HG03457 (cell line): ENCODE measurements around the gene FXYD3.
"Not testable (repeated sequence)": the region's sequence is repeated elsewhere in the genome, so short reads cannot be mapped to it uniquely, and the experiment has no call there.

Experiments used
- ATAC-seq: cut with Tn5 transposase; IDR thresholded peaks from one replicate; pipeline ENCODE4 v1.9.1; 2021; ENCODE audit warnings: moderate number of reproducible peaks; ENCODE audit not compliant: unreplicated experiment

FXYD3 gene

DNA sequence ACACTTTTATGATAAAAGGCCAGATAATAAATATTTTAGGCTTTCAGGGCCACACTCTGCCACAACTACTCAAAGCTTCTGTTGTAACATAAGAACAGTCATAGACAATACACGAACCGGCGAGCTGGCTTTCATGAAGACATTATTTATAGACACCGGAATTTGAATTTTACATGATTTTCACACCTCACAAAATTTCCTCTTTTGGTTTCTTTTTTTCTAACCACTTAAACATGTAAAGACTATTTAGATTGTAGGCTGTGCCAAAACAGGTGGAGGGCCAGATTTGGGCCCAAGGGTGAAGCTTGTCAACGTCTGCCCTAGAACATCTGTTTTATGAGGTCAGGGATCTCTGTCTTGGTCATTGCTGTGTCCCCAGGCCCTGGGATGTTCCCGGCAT lies 29.7 kb upstream of the FXYD3 start:
- no peak for ATAC-seq

GRCh38 chr19:35086455-35086854 lies 29.2 kb upstream of the FXYD3 start:
- no peak for ATAC-seq

GRCh38 chr19:35087393-35087792 lies 28.2 kb upstream of the FXYD3 start:
- no peak for ATAC-seq

DNA sequence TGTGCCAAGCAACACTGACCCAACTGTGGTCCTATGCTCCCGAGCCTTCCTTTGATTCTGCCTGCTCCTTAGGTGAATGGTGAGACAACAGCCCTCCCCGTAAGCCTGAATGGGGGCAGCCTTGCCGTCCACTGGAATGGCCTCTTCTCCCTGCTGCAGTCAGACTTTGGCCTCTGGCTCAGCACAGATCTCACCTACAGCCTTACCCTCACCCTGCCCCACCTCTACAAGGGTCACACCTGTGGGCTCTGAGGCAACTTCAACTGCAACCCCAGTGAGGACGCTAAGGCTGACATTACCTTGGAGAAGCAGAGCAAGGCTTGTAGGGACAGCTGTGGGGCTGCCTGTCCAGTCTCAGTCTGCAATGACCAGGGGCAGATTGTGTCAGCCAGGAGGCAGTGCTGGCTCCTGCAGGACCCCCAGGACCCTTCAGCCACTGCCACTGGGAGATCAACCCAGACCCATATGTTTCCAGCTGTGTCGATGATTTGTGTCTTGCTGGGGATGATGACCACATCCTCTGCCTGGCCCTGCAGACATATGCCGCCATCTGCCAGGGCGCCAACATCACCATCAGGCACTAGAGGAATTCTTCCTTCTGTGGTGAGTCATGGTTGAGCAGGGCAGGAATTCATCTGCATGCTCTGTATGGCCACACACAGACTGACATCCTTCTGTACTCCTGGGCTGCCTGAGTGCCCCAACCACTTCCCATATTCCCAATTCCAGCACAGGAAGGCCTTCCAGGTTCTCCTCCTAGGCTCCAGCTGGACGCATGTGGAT lies 27.3 kb upstream of the FXYD3 start:
- no peak for ATAC-seq

GRCh38 chr19:35089554-35089953 lies 26.1 kb upstream of the FXYD3 start:
- ATAC-seq: no peak

GRCh38 chr19:35090160-35090505 lies 25.5 kb upstream of the FXYD3 start:
- ATAC-seq: no peak

DNA sequence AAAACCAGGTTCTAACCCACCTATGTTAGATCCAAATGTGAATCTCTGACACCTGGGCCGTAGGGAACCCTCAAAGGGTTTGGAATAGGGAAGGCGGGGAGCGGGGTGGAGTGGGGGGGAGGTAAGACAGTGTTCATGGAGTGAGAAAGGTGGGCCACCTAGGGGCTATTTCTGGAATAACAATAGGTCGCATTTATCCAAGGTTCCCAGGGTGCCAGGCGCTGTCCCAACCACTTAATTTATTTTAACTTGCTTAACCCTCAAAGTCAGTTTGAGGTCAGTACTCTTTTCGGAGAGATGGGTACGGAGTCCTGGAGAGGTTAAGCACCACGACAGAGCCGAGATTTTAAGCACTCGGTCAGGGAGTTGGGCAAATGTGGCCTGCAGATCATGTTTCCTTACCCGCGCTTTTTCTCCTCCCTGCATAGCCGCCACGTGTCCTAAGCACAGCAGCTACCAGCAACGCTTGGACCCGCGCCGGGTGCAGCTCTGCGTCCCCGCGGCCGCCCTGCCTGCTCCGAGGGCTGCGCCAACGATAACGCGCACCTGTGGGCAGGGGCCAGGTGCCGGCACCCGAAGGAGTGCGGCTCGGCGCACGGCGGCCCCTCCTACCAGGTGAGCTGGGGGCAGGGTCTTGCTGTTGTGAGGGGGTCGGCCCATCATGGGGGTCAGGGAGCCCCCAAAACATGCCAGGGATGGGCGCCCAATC lies 25.0 kb upstream of the FXYD3 start:
- ATAC-seq: no peak

DNA sequence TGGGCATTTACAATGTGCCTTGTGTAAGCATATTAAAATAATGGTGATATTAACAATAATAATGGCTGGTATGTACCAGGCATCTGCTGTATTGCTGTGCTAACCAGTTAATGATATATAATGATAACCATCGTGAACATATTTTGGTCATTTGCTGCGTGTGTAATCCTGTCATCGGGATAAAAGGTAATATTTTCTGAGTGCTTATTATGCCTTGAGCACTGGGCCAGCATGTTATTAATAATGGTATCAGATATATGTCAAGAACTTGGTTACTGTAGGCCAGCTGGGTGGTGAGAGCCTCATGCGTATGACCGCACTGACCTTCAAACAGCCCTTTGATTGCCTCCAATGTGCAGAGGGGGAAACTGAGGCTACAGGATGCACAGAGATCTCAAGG lies 22.2 kb upstream of the FXYD3 start:
- ATAC-seq: no peak

DNA sequence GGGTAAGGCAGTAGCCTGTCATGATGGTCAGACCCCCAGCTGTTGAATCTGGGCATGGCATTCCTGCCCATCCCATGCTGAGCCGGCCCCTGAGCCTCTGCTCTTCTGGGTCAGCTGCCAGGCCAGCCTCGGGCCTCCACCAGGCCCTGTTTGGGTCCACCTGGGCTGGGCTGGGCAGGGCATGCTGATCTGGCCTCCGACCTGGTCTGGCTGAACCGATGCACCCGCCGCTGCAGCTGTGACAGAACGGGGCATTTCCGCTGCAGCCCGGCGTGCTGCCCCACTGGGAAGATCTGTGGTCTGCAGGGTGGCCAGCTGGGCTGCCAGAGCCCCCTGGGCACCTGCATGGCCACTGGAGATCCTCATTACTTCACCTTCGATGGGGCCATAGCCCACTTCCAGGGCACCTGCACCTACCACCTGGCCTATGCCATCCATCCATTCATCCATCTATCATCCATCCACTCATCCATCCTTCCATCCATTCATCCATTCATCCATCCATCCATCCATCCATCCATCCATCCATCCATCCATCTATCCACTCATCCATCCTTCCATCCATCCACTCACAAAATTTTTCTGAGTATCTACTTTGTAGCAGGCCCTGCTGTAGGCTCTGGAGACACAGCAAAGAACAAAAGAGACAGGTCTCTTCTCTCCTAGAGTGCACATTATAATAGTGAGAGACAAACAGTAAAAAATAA lies 21.5 kb upstream of the FXYD3 start:
- ATAC-seq: no peak

- no peak for ATAC-seq
These were observed 21.0 kb upstream of the FXYD3 start for GRCh38 chr19:35094656-35095055.

- ATAC-seq: no peak
These were observed 19.8 kb upstream of the FXYD3 start for GRCh38 chr19:35095667-35096368.

DNA sequence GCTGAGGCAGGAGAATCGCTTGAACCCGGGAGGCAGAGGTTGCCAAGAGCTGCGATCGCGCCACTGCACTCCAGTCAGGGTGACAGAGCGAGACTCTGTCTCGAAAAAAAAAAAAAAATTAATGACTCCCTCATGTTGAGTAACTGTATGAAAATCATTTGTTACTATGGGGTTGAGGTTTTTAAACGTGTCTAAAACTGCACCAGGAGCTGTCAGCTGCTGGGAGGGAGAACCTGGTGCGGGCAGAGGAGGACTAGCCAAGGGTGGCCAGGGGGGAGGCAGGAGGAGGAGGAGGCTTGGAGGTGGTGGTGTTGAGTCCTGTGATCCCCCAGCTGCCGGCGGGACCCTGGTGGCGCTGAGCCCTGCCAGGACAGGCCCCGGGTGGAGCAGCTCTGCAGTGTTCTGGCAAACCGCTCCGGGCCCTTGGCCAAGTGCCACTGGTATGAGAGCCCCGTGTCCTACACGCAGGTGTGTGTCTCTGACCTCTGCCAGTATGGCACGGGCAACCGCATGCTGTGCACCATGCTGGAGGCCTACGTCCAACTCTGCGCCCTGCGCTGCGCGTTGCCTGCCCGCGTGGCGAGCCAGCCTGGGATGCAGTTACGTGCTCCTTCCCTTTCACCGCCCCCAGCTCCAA lies 17.1 kb upstream of the FXYD3 start:
- ATAC-seq: no peak

GRCh38 chr19:35099155-35099896 lies 16.3 kb upstream of the FXYD3 start:
- ATAC-seq: no peak

DNA sequence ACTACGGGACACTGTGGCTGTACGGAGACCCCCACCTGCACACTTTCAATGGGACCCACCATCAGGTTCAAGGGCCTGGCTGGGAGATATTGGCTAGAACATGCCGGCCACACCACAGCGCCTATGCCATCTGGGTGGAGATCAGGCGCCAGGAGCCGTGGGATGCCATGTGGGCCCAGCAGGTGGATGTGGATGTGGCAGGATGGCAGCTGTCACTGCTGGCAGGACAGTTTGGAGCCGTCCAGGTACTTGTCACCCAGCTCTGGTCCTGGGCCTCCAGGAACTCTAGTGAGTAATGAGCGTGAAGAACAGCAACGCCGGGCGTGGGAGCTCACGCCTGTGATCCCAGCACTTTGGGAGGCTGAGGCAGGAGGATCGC lies 15.7 kb upstream of the FXYD3 start:
- no peak for ATAC-seq

DNA sequence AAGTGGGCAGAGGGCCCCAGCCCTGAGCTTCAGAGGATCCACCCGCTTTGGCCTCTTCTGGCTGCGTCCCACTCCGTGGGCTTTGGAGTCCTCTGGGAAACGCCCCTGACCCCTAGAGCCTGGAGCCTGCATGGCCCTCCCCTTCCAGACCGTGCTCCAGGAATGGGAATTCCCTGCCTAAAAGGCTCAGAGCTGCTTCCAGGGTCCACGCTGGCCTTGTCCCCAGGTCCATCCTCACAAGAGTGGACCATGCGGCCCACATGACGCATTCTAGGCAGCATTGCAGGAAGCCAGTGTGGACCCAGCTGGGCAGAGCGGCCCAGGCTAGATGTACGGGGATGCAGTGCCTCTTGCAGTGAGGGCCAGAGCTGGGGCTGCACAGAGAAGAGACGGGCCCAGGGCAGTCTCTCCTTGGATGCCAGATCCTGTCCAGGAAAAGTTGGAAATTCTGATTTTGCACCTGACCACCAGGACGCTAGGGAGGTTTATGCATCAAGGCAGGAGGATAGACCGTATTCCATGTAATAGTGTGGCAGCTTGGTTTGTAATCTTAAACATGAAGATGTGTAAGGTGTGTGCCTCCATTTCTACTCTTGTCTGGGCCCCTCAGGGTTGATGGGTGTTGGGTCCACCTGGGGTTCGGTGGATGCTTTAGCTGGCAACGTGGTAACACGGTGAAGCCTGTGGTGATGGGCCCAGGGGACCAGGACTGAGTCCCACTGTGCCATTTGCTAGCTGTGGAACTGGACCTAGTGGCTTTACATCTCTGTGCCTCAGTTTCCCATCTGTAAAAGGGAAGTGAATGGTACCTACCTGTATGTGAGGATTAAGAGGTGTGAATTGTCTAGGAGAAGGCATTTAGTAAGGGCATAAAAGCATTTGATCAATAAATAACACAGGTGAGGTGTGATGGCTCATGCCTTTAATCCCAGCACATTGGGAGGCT lies 14.8 kb upstream of the FXYD3 start:
- ATAC-seq: no peak

DNA sequence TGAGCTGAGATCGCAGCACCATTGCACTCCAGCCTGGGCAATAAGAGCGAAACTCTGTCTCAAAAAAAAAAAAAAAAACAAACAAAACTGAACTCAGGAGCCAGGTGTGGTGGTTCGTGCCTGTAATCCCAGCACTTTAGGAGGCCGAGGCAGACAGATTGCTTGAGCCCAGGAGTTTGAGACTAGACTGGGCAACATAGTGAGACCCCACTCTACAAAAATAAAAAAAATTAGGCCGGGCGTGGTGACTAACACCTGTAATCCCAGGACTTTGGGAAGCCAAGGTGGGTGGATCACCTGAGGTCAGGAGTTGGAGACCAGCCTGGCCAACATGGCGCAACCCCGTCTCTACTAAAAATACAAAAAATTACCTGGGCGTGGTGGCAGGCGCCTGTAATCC lies 13.7 kb upstream of the FXYD3 start:
- ATAC-seq: not testable (repeated sequence)

- ATAC-seq: not testable (repeated sequence)
These were observed 12.0 kb upstream of the FXYD3 start for GRCh38 chr19:35103614-35104013.

DNA sequence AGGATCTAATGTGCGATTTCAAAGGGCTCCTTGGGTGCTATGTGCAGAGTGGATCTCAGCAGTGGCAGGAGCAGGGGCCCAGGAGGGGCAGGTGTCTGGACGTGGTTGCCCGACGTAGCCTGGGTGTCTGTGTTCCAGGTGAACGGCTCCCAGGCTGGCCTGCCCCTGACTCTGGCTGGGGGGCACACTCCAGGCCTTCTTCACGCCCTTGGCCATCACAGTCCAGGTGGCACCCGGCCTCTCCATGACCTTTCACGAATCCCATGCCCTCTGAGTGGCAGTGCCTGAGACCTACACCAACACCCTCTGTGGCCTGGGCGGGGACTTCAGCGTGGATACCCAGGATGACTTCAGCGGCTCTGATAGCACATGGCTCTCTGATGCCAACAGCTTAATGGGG lies 11.3 kb upstream of the FXYD3 start:
- no peak for ATAC-seq

GRCh38 chr19:35105047-35105410 lies 10.6 kb upstream of the FXYD3 start:
- ATAC-seq: no peak
